Measurements from ENCODE around the gene CFAP298.

- no peak for TF ChIP-seq CTCF (IDR thresholded peaks at IDR 0.05)
- no peak for TF ChIP-seq EP300 (IDR thresholded peaks at IDR 0.05)
Measured at GRCh38 chr21:32558106-32558505, 54.1 kb downstream of the CFAP298 start.
